ENCODE measurements around the gene RFX3. TPM values are rescaled to one million over a fixed set of nuclear protein-coding genes. Genes with fewer than 3 reads are reported as not detected.

RFX3 gene
- total RNA-seq, 1 experiment from 2014 or later, result 4.5 TPM

DNA sequence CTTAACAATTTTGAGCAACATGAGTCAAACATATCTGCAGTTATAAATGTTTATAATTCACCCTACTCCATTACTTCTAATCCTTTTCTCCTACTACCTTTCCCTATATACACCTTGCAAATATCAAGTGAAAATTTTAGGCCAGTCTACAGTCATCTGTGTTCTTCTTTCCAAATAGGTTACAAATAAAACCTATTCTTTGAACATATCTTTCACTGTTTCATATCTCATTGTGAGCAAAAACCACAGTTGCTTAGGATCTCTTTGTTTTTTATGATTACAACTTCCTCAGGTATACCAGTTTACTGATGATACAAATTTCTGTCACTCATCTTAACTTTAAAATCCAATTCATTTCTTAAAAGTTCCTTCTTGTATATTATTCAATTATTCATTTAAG lies 34.4 kb downstream of the RFX3 start:
- no peaks in the 10 kb centered on the region for H3K4me1 ChIP-seq (ENCODE audit: insufficient read depth, low read length)
- CTCF ChIA-PET, result no interaction called here
- no peak overlapping the region for H3K27ac ChIP-seq (ENCODE audit: low read length)
- no peak overlapping the region for H3K4me3 ChIP-seq (ENCODE audit: low read length)
- no peaks in the 10 kb centered on the region for H3K27me3 ChIP-seq (ENCODE audit: low read length)
- POLR2A ChIA-PET (ENCODE audit: unreplicated experiment), result no interaction called here
- H3K4me2 ChIP-seq (ENCODE audit: low read length), result no peak overlapping the region
- no peak for TF ChIP-seq EZH2phosphoT487 (IDR thresholded peaks at IDR 0.05; ENCODE audit: borderline replicate concordance, low read length)
- TF ChIP-seq, protein P1, sequence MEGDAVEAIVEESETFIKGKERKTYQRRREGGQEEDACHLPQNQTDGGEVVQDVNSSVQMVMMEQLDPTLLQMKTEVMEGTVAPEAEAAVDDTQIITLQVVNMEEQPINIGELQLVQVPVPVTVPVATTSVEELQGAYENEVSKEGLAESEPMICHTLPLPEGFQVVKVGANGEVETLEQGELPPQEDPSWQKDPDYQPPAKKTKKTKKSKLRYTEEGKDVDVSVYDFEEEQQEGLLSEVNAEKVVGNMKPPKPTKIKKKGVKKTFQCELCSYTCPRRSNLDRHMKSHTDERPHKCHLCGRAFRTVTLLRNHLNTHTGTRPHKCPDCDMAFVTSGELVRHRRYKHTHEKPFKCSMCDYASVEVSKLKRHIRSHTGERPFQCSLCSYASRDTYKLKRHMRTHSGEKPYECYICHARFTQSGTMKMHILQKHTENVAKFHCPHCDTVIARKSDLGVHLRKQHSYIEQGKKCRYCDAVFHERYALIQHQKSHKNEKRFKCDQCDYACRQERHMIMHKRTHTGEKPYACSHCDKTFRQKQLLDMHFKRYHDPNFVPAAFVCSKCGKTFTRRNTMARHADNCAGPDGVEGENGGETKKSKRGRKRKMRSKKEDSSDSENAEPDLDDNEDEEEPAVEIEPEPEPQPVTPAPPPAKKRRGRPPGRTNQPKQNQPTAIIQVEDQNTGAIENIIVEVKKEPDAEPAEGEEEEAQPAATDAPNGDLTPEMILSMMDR (conservative IDR thresholded peaks at IDR 0.05; ENCODE audit: low read depth, low read length), result no peak
- no peak for TF ChIP-seq EZH2 (IDR thresholded peaks at IDR 0.05; ENCODE audit: low read length, unreplicated experiment)
- no peaks in the 10 kb centered on the region for H3F3A ChIP-seq (ENCODE audit: low read length, unreplicated experiment)
- no peaks in the 10 kb centered on the region for H3K9me2 ChIP-seq (replicated peaks; ENCODE audit: low read length)
- no peaks in the 10 kb centered on the region for H3K9me3 ChIP-seq (ENCODE audit: low read length)
- BruUV-seq (replicated peaks), result no TSS peak
- no peaks in the 10 kb centered on the region for H3K79me2 ChIP-seq (ENCODE audit: low read length)
- ATAC-seq, result no peak
- H4K20me1 ChIP-seq (ENCODE audit: low read length), result no peaks in the 10 kb centered on the region
- H3K36me3 ChIP-seq (ENCODE audit: low read depth, low read length), result no peaks in the 10 kb centered on the region
- no peak for DNase-seq
- no peak overlapping the region for H3K9ac ChIP-seq (ENCODE audit: low read length)
- no peak overlapping the region for H2AFZ ChIP-seq (ENCODE audit: low read length)
- intact Hi-C loops (cut with micrococcal nuclease), result no loop called here

GRCh38 chr9:3490957-3491356 lies 34.8 kb downstream of the RFX3 start:
- no peaks in the 10 kb centered on the region for H3K4me1 ChIP-seq (ENCODE audit: insufficient read depth, low read length)
- CTCF ChIA-PET, result no interaction called here
- no peak overlapping the region for H3K4me3 ChIP-seq (ENCODE audit: low read length)
- POLR2A ChIA-PET (ENCODE audit: unreplicated experiment), result no interaction called here
- DNase-seq (no peak), ATAC-seq (no peak)
- no peaks in the 10 kb centered on the region for H3K79me2 ChIP-seq (ENCODE audit: low read length)
- H4K20me1 ChIP-seq (ENCODE audit: low read length), result no peaks in the 10 kb centered on the region
- BruUV-seq (replicated peaks), result no TSS peak
- intact Hi-C loops (cut with micrococcal nuclease), result no loop called here
- TF ChIP-seq, protein P1 (conservative IDR thresholded peaks at IDR 0.05; ENCODE audit: low read depth, low read length), result no peak
- no peak for TF ChIP-seq EZH2 (IDR thresholded peaks at IDR 0.05; ENCODE audit: low read length, unreplicated experiment)
- no peak for TF ChIP-seq EZH2phosphoT487 (IDR thresholded peaks at IDR 0.05; ENCODE audit: borderline replicate concordance, low read length)
- H3K4me2 ChIP-seq (ENCODE audit: low read length), result no peak overlapping the region
- no peaks in the 10 kb centered on the region for H3K9me3 ChIP-seq (ENCODE audit: low read length)
- no peak overlapping the region for H2AFZ ChIP-seq (ENCODE audit: low read length)
- H3K9ac ChIP-seq (ENCODE audit: low read length), result no peak overlapping the region
- no peaks in the 10 kb centered on the region for H3F3A ChIP-seq (ENCODE audit: low read length, unreplicated experiment)
- H3K27ac ChIP-seq (ENCODE audit: low read length), result no peak overlapping the region
- H3K36me3 ChIP-seq (ENCODE audit: low read depth, low read length), result no peaks in the 10 kb centered on the region
- H3K9me2 ChIP-seq (replicated peaks; ENCODE audit: low read length), result no peaks in the 10 kb centered on the region
- H3K27me3 ChIP-seq (ENCODE audit: low read length), result no peaks in the 10 kb centered on the region

GRCh38 chr9:3482578-3482977 lies 43.2 kb downstream of the RFX3 start:
- no peak for TF ChIP-seq EZH2phosphoT487 (IDR thresholded peaks at IDR 0.05; ENCODE audit: borderline replicate concordance, low read length)
- TF ChIP-seq EZH2 (IDR thresholded peaks at IDR 0.05; ENCODE audit: low read length, unreplicated experiment), result no peak
- TF ChIP-seq, protein P1 (conservative IDR thresholded peaks at IDR 0.05; ENCODE audit: low read depth, low read length), result no peak
- Histone ChIP-seq H3K36me3 (ENCODE audit: low read depth, low read length) (no peaks in the 10 kb centered on the region), H3K4me1 (ENCODE audit: insufficient read depth, low read length) (0 out of 2 replicates have a peak, but pooled peaks cover 4% of the 10 kb centered on the region), H2AFZ (ENCODE audit: low read length) (no peak overlapping the region), H3K27me3 (ENCODE audit: low read length) (no peaks in the 10 kb centered on the region), H3K9me2 (replicated peaks; ENCODE audit: low read length) (no peaks in the 10 kb centered on the region), H3K9ac (ENCODE audit: low read length) (no peak overlapping the region), H3K4me3 (ENCODE audit: low read length) (no peak overlapping the region), H3K79me2 (ENCODE audit: low read length) (no peaks in the 10 kb centered on the region), H3K27ac (ENCODE audit: low read length) (no peak overlapping the region), H3K9me3 (ENCODE audit: low read length) (no peaks in the 10 kb centered on the region), H4K20me1 (ENCODE audit: low read length) (no peaks in the 10 kb centered on the region), H3K4me2 (ENCODE audit: low read length) (no peak overlapping the region), H3F3A (ENCODE audit: low read length, unreplicated experiment) (no peaks in the 10 kb centered on the region)
- DNase-seq (no peak), ATAC-seq (no peak)
- ChIA-PET CTCF (interaction anchor here (0.6 kb wide), 1 partner anchor 858 kb away, joined by 4 read pairs; no protein-coding TSS in a partner anchor), POLR2A (ENCODE audit: unreplicated experiment) (no interaction called here)
- BruUV-seq (replicated peaks), result no TSS peak
- intact Hi-C loops (cut with micrococcal nuclease), result no loop called here
